ENCODE results near the gene PLCL1. TPM values are rescaled to one million over a fixed set of nuclear protein-coding genes. Genes with fewer than 3 reads are reported as not detected.

PLCL1 gene
- total RNA-seq, 3 donors from 2014 or later (not counting 1 experiment from before 2014, with no cell fraction given), result 0.86 to 2.8 (median 1.1) TPM

DNA sequence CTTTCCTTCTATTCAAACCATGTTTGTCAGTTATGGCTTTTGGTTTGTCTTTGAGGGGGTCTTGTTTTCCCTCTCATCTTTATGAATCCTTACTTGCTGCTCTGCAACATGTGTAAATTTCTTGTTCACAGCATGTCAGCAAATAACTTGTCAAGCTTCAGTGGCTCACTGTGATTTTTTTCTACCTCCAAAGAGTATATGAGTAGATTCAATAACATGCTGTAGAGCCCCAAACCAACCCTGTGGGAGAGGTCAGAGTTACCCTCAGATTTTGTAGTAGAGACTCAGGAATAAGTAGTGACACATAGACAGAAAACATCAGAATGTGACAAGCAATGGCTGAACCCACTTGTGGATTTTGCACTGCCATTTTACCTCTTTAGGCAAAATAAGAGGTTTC is 121.6 kb downstream of the PLCL1 start:
- H3K4me3 ChIP-seq (ENCODE audit: low read length), result no peak overlapping the region
- intact Hi-C loops (cut with micrococcal nuclease), result no loop called here
- ATAC-seq (no peak), DNase-seq (no peak)
- H3K36me3 ChIP-seq (ENCODE audit: control insufficient read depth, insufficient read depth, low read length), result no peaks in the 10 kb centered on the region
- Mint-ChIP-seq H3K9me3 (peaks cover 2 to 3% of the 10 kb centered on the region in 2 donors), H3K27ac (no peak overlapping the region), H3K4me1 (no peaks in the 10 kb centered on the region), H3K27me3 (ENCODE audit: low read depth in 2 of 2) (no peaks in the 10 kb centered on the region), H3K36me3 (no peaks in the 10 kb centered on the region), H3K4me3 (no peak overlapping the region)
- H3K4me1 ChIP-seq (ENCODE audit: control insufficient read depth, insufficient read depth, low read length), result no peaks in the 10 kb centered on the region
- H3K27ac ChIP-seq (ENCODE audit: low read length), result no peak overlapping the region
- no peaks in the 10 kb centered on the region for H3K9me3 ChIP-seq (ENCODE audit: control insufficient read depth, insufficient read depth, low read length)
- no peaks in the 10 kb centered on the region for H3K27me3 ChIP-seq (ENCODE audit: control insufficient read depth, insufficient read depth, low read length)
- TF ChIP-seq, protein P1, sequence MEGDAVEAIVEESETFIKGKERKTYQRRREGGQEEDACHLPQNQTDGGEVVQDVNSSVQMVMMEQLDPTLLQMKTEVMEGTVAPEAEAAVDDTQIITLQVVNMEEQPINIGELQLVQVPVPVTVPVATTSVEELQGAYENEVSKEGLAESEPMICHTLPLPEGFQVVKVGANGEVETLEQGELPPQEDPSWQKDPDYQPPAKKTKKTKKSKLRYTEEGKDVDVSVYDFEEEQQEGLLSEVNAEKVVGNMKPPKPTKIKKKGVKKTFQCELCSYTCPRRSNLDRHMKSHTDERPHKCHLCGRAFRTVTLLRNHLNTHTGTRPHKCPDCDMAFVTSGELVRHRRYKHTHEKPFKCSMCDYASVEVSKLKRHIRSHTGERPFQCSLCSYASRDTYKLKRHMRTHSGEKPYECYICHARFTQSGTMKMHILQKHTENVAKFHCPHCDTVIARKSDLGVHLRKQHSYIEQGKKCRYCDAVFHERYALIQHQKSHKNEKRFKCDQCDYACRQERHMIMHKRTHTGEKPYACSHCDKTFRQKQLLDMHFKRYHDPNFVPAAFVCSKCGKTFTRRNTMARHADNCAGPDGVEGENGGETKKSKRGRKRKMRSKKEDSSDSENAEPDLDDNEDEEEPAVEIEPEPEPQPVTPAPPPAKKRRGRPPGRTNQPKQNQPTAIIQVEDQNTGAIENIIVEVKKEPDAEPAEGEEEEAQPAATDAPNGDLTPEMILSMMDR (IDR thresholded peaks at IDR 0.05), result no peak

DNA sequence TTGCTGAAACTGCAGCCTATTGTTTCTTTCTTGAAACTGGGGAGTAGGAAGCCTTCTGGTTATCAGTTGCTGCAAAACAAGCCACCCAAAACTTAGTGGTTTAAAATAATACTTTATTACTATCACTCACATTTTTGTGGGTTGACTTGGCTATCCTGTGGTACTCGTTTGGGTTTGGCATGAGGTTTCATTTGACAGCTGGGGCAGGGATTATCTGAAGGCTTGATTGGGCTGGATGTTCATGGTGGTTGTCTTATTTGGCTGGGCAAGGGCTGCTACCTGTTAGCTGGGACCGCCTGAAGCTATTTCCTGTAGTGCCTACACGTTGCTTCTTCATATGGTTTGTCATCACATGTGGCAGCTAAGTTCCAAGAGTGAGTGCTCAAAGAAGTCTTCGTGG is 122.3 kb downstream of the PLCL1 start:
- no peak for DNase-seq
- no peaks in the 10 kb centered on the region for H3K4me1 Mint-ChIP-seq

DNA sequence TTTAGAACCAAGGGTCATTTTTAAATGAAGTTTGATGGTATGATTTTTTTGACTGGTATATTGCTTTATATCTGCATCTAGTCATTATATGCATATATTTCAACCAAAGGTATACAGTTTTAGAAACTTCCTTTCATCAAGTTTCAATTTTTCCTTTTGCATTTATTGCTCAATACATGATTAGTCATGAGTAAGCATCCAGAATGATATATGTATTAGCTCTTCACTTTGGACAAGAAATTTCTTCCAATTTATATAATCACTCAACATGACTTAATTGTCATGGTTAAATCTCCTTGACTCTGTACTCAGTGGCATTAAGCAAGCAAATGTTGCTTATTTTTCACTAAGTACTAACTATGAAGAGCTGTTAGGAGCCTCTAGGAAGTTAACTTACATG is 123.6 kb downstream of the PLCL1 start:
- Histone ChIP-seq H3K36me3 (ENCODE audit: control insufficient read depth, insufficient read depth, low read length) (no peaks in the 10 kb centered on the region), H3K27ac (ENCODE audit: low read length) (no peak overlapping the region), H3K27me3 (ENCODE audit: control insufficient read depth, insufficient read depth, low read length) (no peaks in the 10 kb centered on the region), H3K4me1 (ENCODE audit: control insufficient read depth, insufficient read depth, low read length) (no peaks in the 10 kb centered on the region), H3K9me3 (ENCODE audit: control insufficient read depth, insufficient read depth, low read length) (no peaks in the 10 kb centered on the region), H3K4me3 (ENCODE audit: low read length) (no peak overlapping the region)
- no peak overlapping the region for H3K27ac Mint-ChIP-seq
- TF ChIP-seq, protein P1 (IDR thresholded peaks at IDR 0.05), result no peak
- H3K27me3 Mint-ChIP-seq (ENCODE audit: low read depth in 2 of 2), result no peaks in the 10 kb centered on the region
- intact Hi-C loops (cut with micrococcal nuclease), result no loop called here
- no peaks in the 10 kb centered on the region for H3K4me1 Mint-ChIP-seq
- DNase-seq (no peak), ATAC-seq (no peak)
- H3K4me3 Mint-ChIP-seq, result no peak overlapping the region
- peaks cover 0 to 3% of the 10 kb centered on the region in 2 donors for H3K9me3 Mint-ChIP-seq
- no peaks in the 10 kb centered on the region for H3K36me3 Mint-ChIP-seq

More for the DNA sequence above, 122.3 kb downstream of the PLCL1 start:
- Histone ChIP-seq H3K9me3 (ENCODE audit: control insufficient read depth, insufficient read depth, low read length) (no peaks in the 10 kb centered on the region), H3K4me3 (ENCODE audit: low read length) (no peak overlapping the region), H3K27ac (ENCODE audit: low read length) (no peak overlapping the region), H3K36me3 (ENCODE audit: control insufficient read depth, insufficient read depth, low read length) (no peaks in the 10 kb centered on the region), H3K4me1 (ENCODE audit: control insufficient read depth, insufficient read depth, low read length) (no peaks in the 10 kb centered on the region), H3K27me3 (ENCODE audit: control insufficient read depth, insufficient read depth, low read length) (no peaks in the 10 kb centered on the region)
- intact Hi-C loops (cut with micrococcal nuclease), result no loop called here
- Mint-ChIP-seq H3K27ac (no peak overlapping the region), H3K4me3 (no peak overlapping the region), H3K27me3 (ENCODE audit: low read depth in 2 of 2) (no peaks in the 10 kb centered on the region), H3K36me3 (no peaks in the 10 kb centered on the region), H3K9me3 (peaks cover under 1 to 3% of the 10 kb centered on the region in 2 donors)
- TF ChIP-seq, protein P1 (IDR thresholded peaks at IDR 0.05), result no peak
- ATAC-seq, result no peak
- 69% methylated on average over 4 of the region's 4 CpGs for WGBS (ENCODE audit: insufficient coverage)

DNA sequence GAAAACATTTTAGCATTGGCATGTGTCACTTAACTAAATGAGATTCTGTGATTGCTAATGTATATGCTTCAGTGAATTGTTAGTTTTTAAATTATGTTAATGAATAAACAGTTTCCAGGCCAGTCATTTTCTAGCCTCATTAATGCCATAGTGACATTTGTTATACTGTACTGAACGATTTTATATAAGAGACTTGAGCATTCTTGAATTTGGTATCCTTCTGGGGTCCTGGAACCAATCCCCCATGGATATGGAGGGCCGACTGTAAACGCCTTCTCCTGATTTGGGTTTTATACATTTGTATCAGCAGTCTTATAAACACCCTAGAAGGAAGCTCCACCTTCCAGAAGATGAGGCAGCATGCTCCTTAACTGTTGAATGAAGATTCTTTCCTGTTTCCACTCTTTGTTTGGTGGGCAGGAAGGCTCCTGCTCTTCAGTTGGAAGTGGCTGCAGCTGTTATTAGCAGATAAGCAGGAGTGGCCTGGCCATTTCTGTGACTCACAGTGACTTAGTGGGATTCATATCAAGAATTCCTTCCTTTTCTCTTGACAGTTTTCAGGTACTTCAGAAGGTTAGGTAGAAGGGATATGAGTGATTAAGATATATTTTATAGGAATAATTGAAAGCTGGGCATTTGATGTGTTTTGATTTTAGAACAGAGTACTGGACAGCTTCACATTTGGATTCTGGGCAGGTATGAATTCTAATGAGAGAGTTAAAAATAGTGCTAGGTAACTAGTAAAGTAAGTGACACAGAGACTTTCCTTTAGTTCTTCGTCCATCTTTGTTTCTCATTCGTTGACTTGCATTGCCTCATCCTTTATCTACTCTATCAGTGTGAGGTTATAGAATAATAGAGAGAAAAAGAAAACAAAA is 124.9 kb downstream of the PLCL1 start:
- WGBS (ENCODE audit: insufficient coverage), result 80% methylated on average over 3 of the region's 5 CpGs
- H3K4me3 ChIP-seq (ENCODE audit: low read length), result no peak overlapping the region
- H3K9me3 Mint-ChIP-seq, result peaks cover 0 to 3% of the 10 kb centered on the region in 2 donors
- H3K36me3 ChIP-seq (ENCODE audit: control insufficient read depth, insufficient read depth, low read length), result no peaks in the 10 kb centered on the region
- intact Hi-C loops (cut with micrococcal nuclease), result no loop called here
- no peaks in the 10 kb centered on the region for H3K27me3 Mint-ChIP-seq (ENCODE audit: low read depth in 2 of 2)
- H3K9me3 ChIP-seq (ENCODE audit: control insufficient read depth, insufficient read depth, low read length), result no peaks in the 10 kb centered on the region
- no peaks in the 10 kb centered on the region for H3K27me3 ChIP-seq (ENCODE audit: control insufficient read depth, insufficient read depth, low read length)
- H3K4me3 Mint-ChIP-seq, result no peak overlapping the region
- no peaks in the 10 kb centered on the region for H3K4me1 Mint-ChIP-seq
- no peak overlapping the region for H3K27ac ChIP-seq (ENCODE audit: low read length)
- H3K27ac Mint-ChIP-seq, result no peak overlapping the region
- no peaks in the 10 kb centered on the region for H3K4me1 ChIP-seq (ENCODE audit: control insufficient read depth, insufficient read depth, low read length)
- ATAC-seq, result no peak
- DNase-seq, result no peak
- TF ChIP-seq, protein P1 (IDR thresholded peaks at IDR 0.05), result no peak
- no peaks in the 10 kb centered on the region for H3K36me3 Mint-ChIP-seq
